Measurements from ENCODE around the gene THOC7.

Gene THOC7

DNA sequence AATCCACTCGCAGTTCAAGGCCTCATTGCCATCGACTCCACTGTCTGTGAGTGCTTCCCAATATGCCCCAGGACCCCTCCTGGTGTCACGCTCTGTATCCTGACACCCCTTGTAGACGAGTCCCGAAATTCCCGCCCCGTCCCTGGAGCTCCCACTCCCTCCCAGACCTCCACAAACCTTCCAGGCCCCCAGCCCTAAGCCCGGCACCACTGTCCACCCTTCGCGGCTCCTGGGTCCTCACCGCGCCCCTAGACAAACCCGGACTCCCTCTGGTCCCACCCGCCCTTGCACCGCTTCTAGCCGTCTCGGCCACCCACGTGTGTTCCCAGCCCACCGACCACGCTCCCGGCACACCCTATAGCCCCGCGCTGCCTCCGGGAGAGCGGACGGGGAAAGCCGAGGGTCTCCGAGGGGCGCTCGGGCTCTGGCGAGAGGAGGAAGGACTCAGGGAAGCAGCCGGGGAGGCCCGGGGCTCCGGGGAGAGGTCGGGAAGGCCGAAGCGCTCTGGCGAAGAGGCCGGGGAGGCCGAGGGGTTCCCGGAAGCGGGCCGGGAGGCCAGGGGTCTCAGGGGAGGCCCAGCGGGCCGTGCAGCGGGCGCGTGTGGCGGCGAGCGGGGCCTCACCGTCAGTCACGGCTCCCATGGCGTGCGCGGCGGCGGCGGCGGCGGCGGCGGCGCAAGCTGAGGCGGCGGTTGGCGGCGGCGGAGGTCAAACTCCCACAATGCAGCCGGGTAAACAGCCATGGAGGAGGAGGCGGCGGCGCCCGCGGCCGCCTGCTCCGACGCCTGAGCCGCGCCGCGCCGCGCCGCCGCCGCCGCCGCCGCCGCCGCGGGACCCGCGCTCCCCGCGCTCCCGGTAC, at the start of gene THOC7, which contains the start of gene ATXN7:
TSS of gene THOC7 (minus strand) at position 656 of the 858 bp plus-strand sequence. CDS start at position 641, 15 bp downstream.
TSS of gene ATXN7 (plus strand) at position 718 of the 858 bp plus-strand sequence. CDS start 48,732 bp downstream, outside the sequence.
- peak; percentile 54 for DNase-seq

GRCh38 chr3:63912768-63913588, 49.4 kb upstream of the THOC7 start:
- DNase-seq: peak; percentile 31

DNA sequence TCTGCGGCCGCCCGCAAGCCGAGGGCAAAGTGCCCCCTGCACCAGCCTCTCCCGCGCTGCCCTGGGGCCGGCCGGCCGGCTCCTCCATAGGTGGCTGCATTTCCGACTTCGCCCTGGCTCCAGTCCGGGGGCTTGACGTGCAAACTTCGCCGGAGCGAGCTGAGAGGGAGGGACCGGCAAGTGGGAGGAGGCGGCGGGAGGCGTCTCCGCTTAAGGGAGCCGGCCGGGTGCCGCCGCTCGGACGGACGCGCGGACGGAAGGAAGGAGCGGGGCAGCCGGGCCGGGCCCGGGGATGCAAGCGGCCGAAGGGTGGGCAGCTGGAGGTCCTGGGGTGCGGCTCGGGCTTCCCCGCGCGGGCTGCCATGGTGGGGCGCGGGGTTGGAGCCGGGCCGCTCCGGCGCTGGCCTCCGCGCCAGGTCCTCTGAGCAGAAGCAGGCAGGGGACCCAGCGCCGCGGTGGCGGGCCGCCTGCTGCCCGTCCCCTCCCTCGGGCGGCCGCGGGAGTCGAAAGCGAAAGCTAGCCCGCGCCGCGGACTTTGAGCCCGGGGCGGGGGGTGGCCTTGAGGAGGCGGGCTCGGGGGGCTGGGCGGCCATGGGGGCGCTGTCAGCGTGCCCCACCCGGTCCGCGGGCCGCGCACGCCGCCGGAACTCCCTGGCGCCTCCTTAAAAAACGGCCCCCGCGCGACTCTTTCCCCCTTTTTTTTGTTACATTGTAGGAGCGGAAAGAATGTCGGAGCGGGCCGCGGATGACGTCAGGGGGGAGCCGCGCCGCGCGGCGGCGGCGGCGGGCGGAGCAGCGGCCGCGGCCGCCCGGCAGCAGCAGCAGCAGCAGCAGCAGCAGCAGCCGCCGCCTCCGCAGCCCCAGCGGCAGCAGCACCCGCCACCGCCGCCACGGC, 48.5 kb upstream of the THOC7 start, which contains the start of gene SCAANT1:
TSS of gene SCAANT1 (minus strand) at position 511 of the 895 bp plus-strand sequence.
- DNase-seq: peak; percentile 78

DNA sequence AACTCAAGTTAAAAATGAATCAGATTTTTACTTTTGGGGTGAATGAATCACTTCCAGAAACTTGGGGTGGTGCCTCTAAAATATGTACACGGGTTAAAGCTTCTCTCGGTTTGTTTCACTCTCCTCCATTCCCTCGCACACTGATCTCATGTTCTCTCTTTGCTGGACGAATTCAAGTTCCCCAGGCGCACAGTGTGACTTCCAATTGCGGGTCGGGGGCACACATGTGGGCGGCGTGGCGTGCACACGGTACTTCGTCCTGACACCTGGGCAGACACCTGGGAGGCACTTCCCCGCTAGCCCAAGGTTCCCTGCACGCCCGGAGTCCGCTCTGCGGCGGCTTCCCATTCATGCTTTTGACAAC, 47.9 kb upstream of the THOC7 start:
- no peak for DNase-seq

DNA sequence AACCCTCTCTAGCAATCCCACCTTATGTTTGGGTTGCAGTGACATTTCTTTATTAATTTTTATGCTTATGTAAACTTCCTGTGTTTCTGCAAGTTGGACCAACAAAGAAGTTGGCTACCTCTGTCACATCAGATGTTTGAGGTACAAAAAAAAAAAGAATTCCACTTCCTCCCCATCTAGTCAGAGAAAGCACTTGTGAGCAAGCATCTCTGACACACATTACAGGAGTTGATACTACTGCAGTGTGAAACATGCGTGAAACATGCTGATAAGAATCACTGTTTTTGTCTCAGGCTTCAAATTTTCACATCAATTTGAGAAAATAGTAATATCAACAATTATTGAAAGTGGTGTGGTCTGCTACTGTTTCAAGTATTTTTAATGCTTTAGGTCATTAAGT, 47.3 kb upstream of the THOC7 start:
- DNase-seq: no peak

GRCh38 chr3:63910001-63910400, 46.4 kb upstream of the THOC7 start:
- DNase-seq: no peak

- no peak for DNase-seq
These were observed 45.8 kb upstream of the THOC7 start for GRCh38 chr3:63909431-63909830.

DNA sequence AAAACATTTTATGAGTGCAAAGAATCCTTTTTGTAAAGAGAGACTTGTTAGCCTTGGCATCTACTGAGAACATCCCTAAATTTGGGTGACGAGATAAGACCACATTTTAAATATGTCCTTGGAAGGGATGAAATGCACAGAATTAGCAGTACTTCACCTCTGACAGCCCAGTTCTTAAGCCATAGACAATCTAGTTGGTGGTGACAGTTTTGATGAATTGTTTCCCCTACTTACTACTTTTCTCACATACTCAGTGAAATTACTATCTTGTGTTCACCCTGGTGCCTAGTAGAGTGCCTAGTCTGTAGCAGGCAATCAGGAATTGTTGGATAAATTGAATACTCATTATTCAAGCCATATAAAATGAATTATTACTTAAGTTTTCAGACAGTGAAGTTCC, 45.2 kb upstream of the THOC7 start:
- DNase-seq: no peak

GRCh38 chr3:63908081-63908736, 44.6 kb upstream of the THOC7 start:
- DNase-seq: no peak

GRCh38 chr3:63905731-63906620, 42.4 kb upstream of the THOC7 start:
- DNase-seq: no peak

DNA sequence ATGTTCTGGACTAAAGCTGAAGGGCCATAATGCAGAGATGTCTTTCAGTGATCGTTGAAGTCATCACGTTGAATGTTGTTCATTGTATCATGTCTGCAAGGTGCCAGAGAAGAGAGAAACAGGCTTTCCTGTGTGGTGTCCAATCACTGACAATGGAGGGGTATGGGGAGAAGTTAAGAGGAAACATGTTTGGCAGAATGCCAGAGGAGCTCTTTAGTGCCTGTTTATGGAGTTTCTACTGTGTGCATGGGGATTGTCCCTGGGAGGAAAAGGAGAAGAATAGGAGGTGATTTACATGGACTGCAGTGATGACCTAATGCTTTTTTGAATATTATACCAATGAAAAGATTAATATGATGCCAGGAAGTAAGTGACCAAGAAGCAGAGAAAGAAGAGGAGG, 36.9 kb upstream of the THOC7 start:
- no peak for DNase-seq

- DNase-seq: no peak
These were observed 36.4 kb upstream of the THOC7 start for GRCh38 chr3:63900010-63900409.

GRCh38 chr3:63896332-63897030, 32.9 kb upstream of the THOC7 start:
- no peak for DNase-seq

- no peak for DNase-seq
These were observed 32.0 kb upstream of the THOC7 start for GRCh38 chr3:63895422-63896189.

DNA sequence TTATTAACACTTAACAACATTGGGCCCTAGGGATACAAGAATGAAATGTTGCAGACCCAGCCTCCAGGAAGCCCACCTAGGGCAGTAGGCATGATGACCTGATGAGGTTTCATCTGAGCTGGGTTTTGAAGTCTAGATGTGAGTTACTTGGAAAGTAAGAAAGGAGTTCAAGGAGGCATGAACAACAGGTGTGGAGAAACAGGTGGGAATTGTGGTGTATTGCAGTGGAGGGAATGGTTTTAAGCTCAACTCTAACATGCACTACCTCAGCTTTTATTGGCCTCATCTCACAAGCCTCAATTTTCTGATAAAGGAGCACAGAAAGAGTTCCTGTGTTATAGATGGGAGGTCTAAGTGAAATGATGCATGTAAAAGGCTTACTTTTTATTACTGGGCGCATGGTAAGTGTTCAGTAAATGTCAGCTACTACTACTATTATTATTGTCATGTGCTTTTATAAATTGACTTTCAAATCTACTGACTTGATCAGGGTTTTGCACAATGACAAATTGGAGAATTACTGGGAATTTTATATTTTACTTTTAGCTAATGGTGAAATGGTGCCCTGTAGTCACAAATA, 29.3 kb upstream of the THOC7 start:
- DNase-seq: no peak

DNA sequence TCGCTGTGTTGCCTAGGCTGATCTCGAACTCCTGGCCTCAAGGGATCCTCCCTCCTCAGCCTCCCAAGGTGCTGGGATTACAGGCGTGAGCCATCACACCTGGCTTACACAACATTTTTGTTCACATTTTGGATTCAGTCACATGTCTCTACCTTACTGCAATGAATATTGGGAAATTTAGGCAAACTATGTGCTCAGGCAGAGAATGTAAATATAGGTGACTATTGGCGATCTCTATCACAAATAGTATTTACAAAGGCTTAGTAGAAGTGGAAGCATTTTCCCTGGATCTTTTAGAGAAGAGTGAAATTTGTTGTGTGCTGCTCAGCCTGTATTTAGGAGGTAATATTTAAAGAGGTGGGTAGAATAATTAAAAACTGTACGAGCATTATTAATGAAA, 27.9 kb upstream of the THOC7 start:
- no peak for DNase-seq

- no peak for DNase-seq
These were observed 23.3 kb upstream of the THOC7 start for GRCh38 chr3:63886858-63887257.

GRCh38 chr3:63880653-63881052, 17.0 kb upstream of the THOC7 start:
- DNase-seq: no peak

DNA sequence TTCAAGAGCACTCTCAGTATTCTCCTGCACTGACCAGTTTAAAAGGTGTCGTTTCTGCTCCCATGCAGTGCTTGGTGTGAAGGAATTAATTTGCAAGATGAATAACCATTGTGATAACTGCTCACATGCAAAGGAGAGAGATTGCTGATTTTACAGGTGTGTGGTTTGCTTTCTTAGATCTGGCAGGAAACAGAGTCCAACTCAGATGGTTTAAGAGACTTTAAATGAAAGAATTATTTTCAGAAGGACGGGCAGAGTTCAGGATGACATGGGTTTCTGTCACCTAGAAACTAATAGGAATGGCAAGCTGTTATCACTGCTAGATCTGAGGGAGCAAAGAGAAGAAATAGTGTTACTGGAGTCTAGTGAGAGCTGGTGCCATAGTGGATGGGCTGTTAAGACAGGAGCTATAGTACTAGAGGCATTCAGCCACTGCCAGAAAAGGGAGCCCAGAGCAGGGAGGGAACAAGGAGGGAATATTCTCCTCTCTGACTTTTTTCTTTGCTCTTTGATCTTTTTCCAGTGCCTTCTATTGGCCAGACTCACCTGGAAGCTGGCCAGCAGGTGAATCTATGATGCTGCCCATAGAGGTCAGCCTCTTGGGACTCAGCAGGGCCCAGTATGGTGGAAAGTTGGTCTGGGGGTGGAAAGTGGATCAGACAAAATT, 14.9 kb upstream of the THOC7 start:
- DNase-seq: no peak

Data from activated CD4-positive, alpha-beta T cell treated with anti-CD3 and anti-CD28 coated beads for 1 hour (primary cell).